Fibroblast of mammary gland (primary cell): ENCODE measurements around the gene STK10.

Experiments used
- DNase-seq: peaks from one replicate; pipeline ENCODE4 v3.0.0-alpha.2; 2010; ENCODE audit warnings: low read depth
- H3K4me3 ChIP-seq: 2 replicates; pipeline ENCODE4 v1.5.1; 2011; ENCODE audit warnings: low read depth, mild to moderate bottlenecking, low read length, moderate library complexity; ENCODE audit not compliant: control insufficient read depth
- CTCF ChIP-seq: conservative IDR thresholded peaks from 2 replicates; pipeline ENCODE4 v1.5.1; 2011; ENCODE audit warnings: low read depth, low read length, inconsistent platforms; ENCODE audit not compliant: control insufficient read depth, insufficient read depth

Gene STK10

GRCh38 chr5:172106511-172107356, 81.3 kb downstream of the STK10 start:
- peak; percentile 84 for TF ChIP-seq CTCF
- peak overlapping the region; percentile 26 for H3K4me3 ChIP-seq

GRCh38 chr5:172105811-172106210, 82.2 kb downstream of the STK10 start:
- no peak for DNase-seq

More at GRCh38 chr5:172106511-172107356, 81.3 kb downstream of the STK10 start:
- no peak for DNase-seq

GRCh38 chr5:172104801-172105701, 83.0 kb downstream of the STK10 start:
- H3K4me3 ChIP-seq: no peak overlapping the region
- DNase-seq: no peak
- TF ChIP-seq CTCF: no peak

More at GRCh38 chr5:172105811-172106210, 82.2 kb downstream of the STK10 start:
- TF ChIP-seq CTCF: no peak
- H3K4me3 ChIP-seq: no peak overlapping the region

GRCh38 chr5:172104021-172104420, 84.0 kb downstream of the STK10 start:
- no peak for TF ChIP-seq CTCF
- no peak for DNase-seq
- H3K4me3 ChIP-seq: no peak overlapping the region

- peak overlapping the region; percentile 25 for H3K4me3 ChIP-seq
- DNase-seq: peak; percentile 95
These were observed 85.0 kb downstream of the STK10 start for GRCh38 chr5:172102913-172103626.

More at GRCh38 chr5:172102913-172103626, 85.0 kb downstream of the STK10 start:
- TF ChIP-seq CTCF: no peak
